GM12878 (cell line): ENCODE measurements around the gene SPTBN2.

Experiments used
- ELK1 ChIP-seq: IDR thresholded peaks from 2 replicates; pipeline ENCODE4 v1.6.1; 2012; ENCODE audit warnings: low read depth, low read length, improper control_type of control experiment
- POLR2AphosphoS5 ChIP-seq: IDR thresholded peaks from 2 replicates; pipeline ENCODE4 v1.6.1; 2011; ENCODE audit warnings: mild to moderate bottlenecking, low read length, inconsistent platforms
- ZNF24 ChIP-seq: fragments of 450-650 bp; IDR thresholded peaks from 2 replicates; pipeline ENCODE4 v1.6.1; 2017; ENCODE audit warnings: antibody characterized with exemption, mild to moderate bottlenecking

- TF ChIP-seq ZNF24 = no peak
- TF ChIP-seq ELK1 = no peak
- TF ChIP-seq POLR2AphosphoS5 = no peak
Measured at GRCh38 chr11:66739983-66740382, 11.0 kb upstream of the SPTBN2 start.
